A549 treated with dexamethasone at 1 μM for 4 hours (cell line): ENCODE data around the gene TRMT5. TPM values are rescaled to one million over a fixed set of nuclear protein-coding genes. Genes with fewer than 3 reads are reported as not detected.

ENCODE experiments used
- total RNA-seq: library from RNA; stranded (reverse); fragments of 200-300 nt; extraction: Qiagen RNA extraction; gene quantifications from 5 replicates; pipeline ENCODE4 v1.2.3, GENCODE V29; 2022

Gene TRMT5
- 12.5 to 16.8 TPM (median 15.0 TPM) in 5 replicates for total RNA-seq

DNA sequence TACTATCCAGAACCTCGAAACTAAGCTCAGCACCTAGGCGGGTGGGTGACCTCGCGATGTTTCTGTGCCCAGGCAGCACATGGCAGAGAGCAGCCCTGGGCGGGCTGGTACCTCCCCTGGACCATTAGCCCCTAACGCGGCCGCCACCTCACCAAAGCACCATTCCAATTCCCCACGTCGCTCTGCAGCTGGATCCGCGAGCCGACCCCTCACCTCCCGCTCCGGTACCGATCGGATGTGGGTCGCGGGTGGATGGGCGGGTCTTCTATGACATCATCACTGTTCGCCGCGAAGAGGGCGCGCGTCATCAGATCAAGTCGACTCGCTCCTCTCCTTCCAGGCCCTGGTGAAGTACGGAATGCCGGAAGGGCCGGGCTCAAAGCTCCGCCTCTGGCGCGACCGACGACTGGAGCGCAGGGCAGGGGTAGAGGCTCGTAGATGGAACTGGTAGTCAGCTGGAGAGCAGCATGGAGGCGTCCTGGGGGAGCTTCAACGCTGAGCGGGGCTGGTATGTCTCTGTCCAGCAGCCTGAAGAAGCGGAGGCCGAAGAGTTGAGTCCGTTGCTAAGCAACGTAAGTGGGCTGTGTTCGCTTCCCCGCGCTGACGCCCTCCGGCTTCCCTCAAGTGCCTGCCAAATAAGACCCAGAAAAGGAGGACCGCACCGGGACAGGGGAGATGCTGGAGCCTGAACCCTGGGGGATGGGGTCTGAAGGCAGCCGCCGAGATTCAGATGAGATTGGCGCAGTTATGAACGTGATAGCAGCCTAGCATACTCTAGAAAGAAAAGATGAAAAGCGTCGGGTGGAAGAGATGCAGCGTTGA lies at the start of gene TRMT5, which contains the start of gene SLC38A6:
Gene TRMT5 (minus strand): TSS at position 269 of the 822 bp plus-strand sequence. CDS start 106 bp downstream, at position 163.
Gene SLC38A6 (plus strand): TSS at position 435 of the 822 bp plus-strand sequence. CDS start 33 bp downstream, at position 468.

Other genes with a start within 250 kb of the TRMT5 start
- 39.1 to 54.1 TPM (median 45.0 TPM) in 5 replicates for gene MNAT1, start 246.3 kb downstream of the TRMT5 start, total RNA-seq
- 13.6 to 19.9 TPM (median 18.1 TPM) in 5 replicates for gene SLC38A6, start 166 bp upstream of the TRMT5 start, total RNA-seq